GM10266 (cell line): ENCODE results near the gene HM13.

Experiments used
- DNase-seq: peaks from one replicate; pipeline ENCODE4 v3.0.0; 2012; ENCODE audit errors: extremely low spot score
- CTCF ChIP-seq: IDR thresholded peaks from 2 replicates; pipeline ENCODE4 v1.5.1; 2012; ENCODE audit warnings: mild to moderate bottlenecking, low read depth; ENCODE audit not compliant: control insufficient read depth, insufficient read depth; ENCODE audit errors: missing control alignments

The HM13 gene

DNA sequence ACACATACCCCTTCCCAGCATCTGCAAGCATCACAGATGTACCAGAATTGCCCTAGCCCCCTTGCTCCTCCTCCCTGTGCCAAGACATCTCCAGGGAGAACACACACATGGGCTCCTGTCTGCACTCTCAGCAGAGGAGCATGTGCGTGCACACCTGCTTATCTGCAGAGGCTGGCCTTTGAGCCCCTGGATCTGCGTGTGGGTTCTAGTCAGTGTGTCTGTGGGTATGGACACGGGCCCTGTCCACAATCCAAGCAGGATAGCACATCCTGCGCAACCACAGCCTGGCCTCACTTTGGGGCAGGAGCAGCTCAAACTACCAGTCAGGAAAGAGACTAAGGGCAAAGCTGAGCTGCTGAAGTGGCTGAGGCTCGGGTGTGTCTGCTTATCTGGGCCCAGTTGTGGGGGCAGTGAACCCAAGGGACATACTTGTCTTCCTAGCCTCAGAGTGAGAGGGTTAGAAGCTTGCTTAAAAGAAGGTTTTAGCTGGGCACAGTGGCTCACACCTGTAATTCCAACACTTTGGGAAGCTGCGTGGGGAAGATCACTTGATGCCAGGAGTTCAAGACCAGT, 41.0 kb downstream of the HM13 start:
- DNase-seq: no peak

DNA sequence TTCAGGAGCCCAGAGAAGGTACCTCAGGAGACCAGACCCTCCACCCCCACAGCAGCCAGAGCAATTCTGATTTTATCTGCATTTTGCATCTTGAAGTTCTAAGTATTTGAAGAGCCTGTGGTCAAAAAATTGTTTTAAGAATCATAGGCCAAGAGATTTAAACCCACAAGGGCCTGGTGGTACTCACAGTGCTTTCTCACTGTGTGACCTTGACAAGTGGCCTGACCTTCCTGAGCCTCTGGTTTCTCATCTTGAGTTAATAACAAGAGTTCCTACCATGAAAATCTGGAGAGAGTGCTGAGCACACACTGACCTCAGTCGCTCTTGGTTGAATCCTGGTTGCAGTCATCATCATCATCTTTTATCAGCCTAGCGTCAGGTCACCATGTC, 45.5 kb downstream of the HM13 start:
- TF ChIP-seq CTCF: no peak
- no peak for DNase-seq

More for the DNA sequence above, 41.0 kb downstream of the HM13 start:
- TF ChIP-seq CTCF: no peak

DNA sequence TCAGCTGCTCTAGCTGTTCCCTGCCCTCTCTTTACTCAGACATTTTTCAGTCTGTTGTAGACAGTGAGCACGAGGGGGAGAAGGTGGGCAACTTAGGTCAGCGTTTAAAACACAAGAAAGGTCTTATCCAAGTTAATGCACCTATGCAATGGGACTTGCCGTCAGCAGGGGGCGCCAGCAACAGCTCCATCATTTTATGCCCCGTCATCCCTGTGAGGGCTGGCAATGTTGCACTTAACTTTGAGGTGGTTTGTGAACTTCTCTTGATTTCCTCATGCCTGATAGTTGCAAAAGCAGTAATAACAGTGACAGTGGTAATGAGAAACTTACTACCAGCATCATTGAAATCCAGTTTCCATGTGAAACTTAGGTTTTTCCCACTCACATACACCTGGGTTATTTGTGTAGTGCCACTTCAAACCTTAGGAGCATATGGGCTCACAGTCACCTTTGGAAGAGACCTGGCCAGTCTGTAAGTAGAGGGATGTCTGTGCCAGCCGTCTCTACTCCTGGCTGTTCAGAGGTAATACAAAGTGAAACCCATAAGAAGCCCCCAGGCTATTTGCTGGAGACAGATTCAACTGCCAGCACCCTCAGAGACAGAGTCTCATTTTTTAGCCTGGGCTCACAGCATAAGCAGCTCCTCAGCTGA, 46.0 kb downstream of the HM13 start:
- peak; percentile 87 for TF ChIP-seq CTCF
- peak; percentile 61 for DNase-seq

DNA sequence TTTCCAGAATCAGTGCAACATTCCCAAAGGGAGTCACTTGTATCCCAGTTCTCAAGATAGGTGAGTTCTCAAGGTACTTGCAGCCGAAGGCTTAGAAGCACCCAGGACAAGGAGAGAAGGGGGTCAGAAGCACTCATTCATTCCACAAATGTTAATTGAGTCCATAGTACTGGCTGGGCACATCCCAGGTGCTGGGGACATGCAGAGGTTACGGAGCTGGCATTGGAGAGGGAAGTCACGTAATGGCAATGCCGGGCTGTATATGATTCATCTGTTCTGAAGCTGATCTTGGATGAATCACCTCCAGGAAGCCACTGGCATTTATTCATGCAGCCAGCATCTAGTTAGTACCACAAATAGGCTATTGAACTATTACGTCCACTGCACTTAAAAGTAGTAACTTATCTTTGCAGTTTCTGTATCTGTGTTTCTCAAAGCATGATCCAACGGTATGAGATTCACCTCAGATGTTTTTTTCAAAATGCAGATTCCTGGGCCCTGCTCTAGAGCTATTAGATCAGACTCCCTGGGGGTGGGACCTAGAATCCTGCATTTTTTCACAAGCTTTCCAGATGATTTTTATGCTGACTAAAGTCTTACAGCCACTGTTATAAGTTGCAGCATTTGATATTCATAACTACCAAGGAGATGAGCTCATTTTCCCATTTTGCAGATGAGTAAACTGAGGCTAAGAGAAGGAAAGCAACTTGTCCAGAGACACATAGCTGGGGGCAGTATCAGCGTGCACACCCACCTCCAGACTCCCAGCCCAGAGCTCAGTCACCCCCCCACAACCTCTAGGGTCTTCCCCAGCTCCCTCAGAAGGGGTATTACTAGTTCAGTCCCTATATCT, 46.7 kb downstream of the HM13 start:
- TF ChIP-seq CTCF: no peak
- no peak for DNase-seq

GRCh38 chr20:31562241-31562640, 48.0 kb downstream of the HM13 start:
- no peak for DNase-seq
- TF ChIP-seq CTCF: no peak

DNA sequence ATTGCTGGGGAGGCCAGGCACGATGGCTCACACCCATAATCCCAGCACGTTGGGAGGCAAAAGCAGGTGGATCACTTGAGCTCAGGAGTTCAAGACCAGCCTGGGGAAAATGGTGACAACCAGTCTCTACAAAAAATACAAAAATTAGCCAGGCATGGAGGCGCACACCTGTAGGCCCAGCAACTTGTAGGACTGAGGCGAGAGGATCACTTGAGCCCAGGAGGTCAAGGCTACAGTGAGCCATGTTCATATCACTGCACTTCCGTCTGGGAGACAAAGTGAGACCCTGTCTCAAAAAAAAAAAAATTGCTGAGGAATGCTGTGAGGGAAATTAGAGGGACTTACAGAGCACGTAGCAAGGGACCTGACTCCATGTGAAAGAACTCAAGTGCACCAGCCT, 50.0 kb downstream of the HM13 start:
- TF ChIP-seq CTCF: no peak
- no peak for DNase-seq

DNA sequence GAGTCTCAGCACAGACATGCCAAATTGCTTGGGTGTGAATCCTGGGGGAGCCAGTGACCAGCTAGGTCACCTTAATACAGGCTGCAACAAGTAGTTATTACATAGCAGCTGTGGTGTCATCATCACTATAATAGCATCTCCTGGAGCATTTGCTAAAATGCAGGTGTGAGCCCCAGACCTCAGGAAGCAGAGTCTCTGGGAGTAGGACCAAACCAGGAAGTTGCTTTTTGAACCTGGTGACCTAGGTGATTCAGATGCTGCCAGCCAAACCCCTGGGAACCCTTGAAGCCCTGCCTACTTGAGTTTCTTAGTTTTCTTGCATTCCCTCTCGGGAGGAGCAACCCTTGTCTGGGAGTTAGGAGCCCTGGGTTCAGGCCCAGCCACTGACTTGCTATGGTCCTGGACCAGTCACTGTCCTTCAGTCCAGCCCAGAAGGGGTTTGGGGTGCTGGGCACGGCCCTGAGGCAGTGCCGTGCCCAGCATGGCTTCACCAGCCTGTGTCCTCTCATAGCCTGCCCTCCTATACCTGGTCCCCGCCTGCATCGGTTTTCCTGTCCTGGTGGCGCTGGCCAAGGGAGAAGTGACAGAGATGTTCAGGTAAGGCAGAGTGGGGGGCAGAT, 51.6 kb downstream of the HM13 start:
- TF ChIP-seq CTCF: no peak
- DNase-seq: no peak
